Measurements from ENCODE around the gene SEPTIN7. TPM values are rescaled to one million over a fixed set of nuclear protein-coding genes. Genes with fewer than 3 reads are reported as not detected.

The SEPTIN7 gene
- polyA plus RNA-seq, 1 donor (not counting 4 experiments of a cell fraction or from before 2014, with no cell fraction given), result 284 TPM

GRCh38 chr7:35825974-35826373 is 25.1 kb downstream of the SEPTIN7 start:
- dilution Hi-C loops (cut with MboI; ENCODE audit: extremely low pct_ligation_motif_present, low sequenced_read_pairs), result no loop called here
- Histone ChIP-seq H3K4me2 (ENCODE audit: control insufficient read depth, extremely low read depth, insufficient read depth, low read depth, low read length) (peak overlapping the region; percentile 19), H3K27ac (ENCODE audit: control insufficient read depth, insufficient read depth, low read length) (no peak overlapping the region), H3K27me3 (ENCODE audit: control insufficient read depth, extremely low read depth, insufficient read depth, low read length) (no peaks in the 10 kb centered on the region), H3K4me1 (ENCODE audit: control insufficient read depth, extremely low read depth, insufficient read depth, low read length) (peaks cover 23% of the 10 kb centered on the region), H3K4me3 (ENCODE audit: control insufficient read depth in 2 of 3, extremely low read depth in 1 of 3, insufficient read depth in 2 of 3, low read depth in 1 of 3, low read length in 3 of 3) (no peak overlapping the region), H3K36me3 (ENCODE audit: control insufficient read depth in 2 of 2, extremely low read depth in 1 of 2, insufficient read depth in 2 of 2, low read length in 2 of 2) (no peaks in the 10 kb centered on the region), H2AFZ (ENCODE audit: control insufficient read depth, low read length) (no peak overlapping the region), H3K79me2 (ENCODE audit: control insufficient read depth, insufficient read depth, low read length) (peaks cover 96% of the 10 kb centered on the region), H4K20me1 (ENCODE audit: control insufficient read depth, extremely low read depth, insufficient read depth, low read length) (no peaks in the 10 kb centered on the region), H3K9me1 (ENCODE audit: control insufficient read depth, extremely low read depth, insufficient read depth, low read length) (no peaks in the 10 kb centered on the region), H3K9ac (ENCODE audit: control insufficient read depth, extremely low read depth, insufficient read depth, low read length) (no peak overlapping the region), H3K9me3 (ENCODE audit: control insufficient read depth, low read depth, low read length) (no peaks in the 10 kb centered on the region)
- no peak for TF ChIP-seq EZH2 (IDR thresholded peaks at IDR 0.05; ENCODE audit: low read length)
- no peak for TF ChIP-seq CTCF (optimal IDR thresholded peaks at IDR 0.05 in 1 of 3, IDR thresholded peaks at IDR 0.05 in 1 of 3, conservative IDR thresholded peaks at IDR 0.05 in 1 of 3; ENCODE audit: extremely low read depth in 1 of 3, insufficient read depth in 2 of 3, low read length in 3 of 3)
- DNase-seq (ENCODE audit: low read depth, low spot score) (no peak), FAIRE-seq (no peak)

GRCh38 chr7:35826751-35827150 is 25.9 kb downstream of the SEPTIN7 start:
- Histone ChIP-seq H3K4me2 (ENCODE audit: control insufficient read depth, extremely low read depth, insufficient read depth, low read depth, low read length) (peak overlapping the region; percentile 70), H3K27me3 (ENCODE audit: control insufficient read depth, extremely low read depth, insufficient read depth, low read length) (no peaks in the 10 kb centered on the region), H2AFZ (ENCODE audit: control insufficient read depth, low read length) (no peak overlapping the region), H3K4me3 (ENCODE audit: control insufficient read depth in 2 of 3, extremely low read depth in 1 of 3, insufficient read depth in 2 of 3, low read depth in 1 of 3, low read length in 3 of 3) (peak overlapping the region in 1 of 3 experiments; percentile 50), H3K36me3 (ENCODE audit: control insufficient read depth in 2 of 2, extremely low read depth in 1 of 2, insufficient read depth in 2 of 2, low read length in 2 of 2) (no peaks in the 10 kb centered on the region), H3K79me2 (ENCODE audit: control insufficient read depth, insufficient read depth, low read length) (peaks cover 96% of the 10 kb centered on the region), H3K4me1 (ENCODE audit: control insufficient read depth, extremely low read depth, insufficient read depth, low read length) (peaks cover 23% of the 10 kb centered on the region), H4K20me1 (ENCODE audit: control insufficient read depth, extremely low read depth, insufficient read depth, low read length) (no peaks in the 10 kb centered on the region), H3K9me1 (ENCODE audit: control insufficient read depth, extremely low read depth, insufficient read depth, low read length) (no peaks in the 10 kb centered on the region), H3K9me3 (ENCODE audit: control insufficient read depth, low read depth, low read length) (no peaks in the 10 kb centered on the region), H3K9ac (ENCODE audit: control insufficient read depth, extremely low read depth, insufficient read depth, low read length) (no peak overlapping the region), H3K27ac (ENCODE audit: control insufficient read depth, insufficient read depth, low read length) (peak overlapping the region; percentile 6)
- no peak for TF ChIP-seq CTCF (optimal IDR thresholded peaks at IDR 0.05 in 1 of 3, IDR thresholded peaks at IDR 0.05 in 1 of 3, conservative IDR thresholded peaks at IDR 0.05 in 1 of 3; ENCODE audit: extremely low read depth in 1 of 3, insufficient read depth in 2 of 3, low read length in 3 of 3)
- no peak for TF ChIP-seq EZH2 (IDR thresholded peaks at IDR 0.05; ENCODE audit: low read length)
- dilution Hi-C loops (cut with MboI; ENCODE audit: extremely low pct_ligation_motif_present, low sequenced_read_pairs), result no loop called here
- FAIRE-seq (no peak), DNase-seq (ENCODE audit: low read depth, low spot score) (no peak)

Data from keratinocyte (primary cell).